T-helper 1 cell treated with Interleukin-12 subunit alpha and Interleukin-12 subunit beta and Interleukin-4 antibody, amounts not matched to agents 30 μg/mL and 1 μg/mL, for 36 hours (primary cell): ENCODE data around the gene RBKS.

Experiments used
- H3K27ac Mint-ChIP-seq: one replicate; pipeline ENCODE4 v1.8.0; 2021; ENCODE audit warnings: mild to moderate bottlenecking, mixed read lengths
- H3K27me3 Mint-ChIP-seq: one replicate; pipeline ENCODE4 v1.8.0; 2021; ENCODE audit warnings: low read depth, mixed read lengths
- H3K36me3 Mint-ChIP-seq: one replicate; pipeline ENCODE4 v1.8.0; 2021; ENCODE audit warnings: low read depth, mixed read lengths
- H3K4me1 Mint-ChIP-seq: one replicate; pipeline ENCODE4 v1.8.0; 2021; ENCODE audit warnings: low read depth, mixed read lengths
- H3K4me3 Mint-ChIP-seq: one replicate; pipeline ENCODE4 v1.8.0; 2021; ENCODE audit warnings: mild to moderate bottlenecking, moderate library complexity, mixed read lengths
- H3K9me3 Mint-ChIP-seq: one replicate; pipeline ENCODE4 v1.8.0; 2021; ENCODE audit warnings: mixed read lengths

The RBKS gene

DNA sequence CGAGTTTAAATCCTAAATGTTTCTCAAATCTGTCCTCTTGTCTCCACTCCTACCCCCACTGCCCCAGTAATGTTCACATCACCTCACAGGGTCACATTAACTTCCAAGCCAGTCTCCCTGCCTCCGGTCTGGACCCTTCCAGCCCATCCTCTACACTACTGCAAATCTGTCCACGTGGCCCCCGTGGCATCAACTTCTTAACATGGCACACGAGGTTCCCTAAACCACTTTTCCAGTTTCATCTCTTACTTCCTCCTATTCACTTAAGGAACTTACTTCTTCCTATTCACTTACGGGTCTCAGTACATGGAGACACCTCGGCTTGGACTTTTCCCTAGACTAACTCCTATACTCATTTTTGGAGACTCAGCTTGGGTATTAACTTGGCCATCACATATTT, 91.7 kb downstream of the RBKS start:
- H3K4me3 Mint-ChIP-seq, result no peak overlapping the region
- no peaks in the 10 kb centered on the region for H3K36me3 Mint-ChIP-seq
- no peaks in the 10 kb centered on the region for H3K27me3 Mint-ChIP-seq
- no peaks in the 10 kb centered on the region for H3K4me1 Mint-ChIP-seq
- H3K9me3 Mint-ChIP-seq, result no peaks in the 10 kb centered on the region
- no peak overlapping the region for H3K27ac Mint-ChIP-seq

DNA sequence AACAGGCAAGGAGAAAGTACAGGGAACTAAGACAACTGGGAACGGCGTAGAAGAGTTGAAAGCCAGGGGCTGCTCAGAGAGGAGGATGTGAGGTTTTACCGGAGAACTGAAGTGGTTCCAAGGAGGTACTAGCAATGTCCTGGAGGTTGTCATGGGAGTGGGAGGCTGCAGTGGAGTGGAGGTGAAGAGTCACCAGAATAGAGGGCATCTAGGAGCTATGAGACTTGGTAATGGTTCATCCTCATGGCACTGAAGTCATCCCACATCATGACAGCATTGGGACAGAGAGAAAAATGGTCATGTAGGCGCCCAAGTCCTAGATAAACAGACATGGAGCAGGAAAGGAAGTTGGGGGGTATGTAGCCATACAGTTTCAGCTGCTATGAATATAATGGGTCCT, 92.3 kb downstream of the RBKS start:
- no peak overlapping the region for H3K4me3 Mint-ChIP-seq
- H3K27ac Mint-ChIP-seq, result no peak overlapping the region
- H3K27me3 Mint-ChIP-seq, result no peaks in the 10 kb centered on the region
- H3K4me1 Mint-ChIP-seq, result no peaks in the 10 kb centered on the region
- H3K9me3 Mint-ChIP-seq, result no peaks in the 10 kb centered on the region
- no peaks in the 10 kb centered on the region for H3K36me3 Mint-ChIP-seq

DNA sequence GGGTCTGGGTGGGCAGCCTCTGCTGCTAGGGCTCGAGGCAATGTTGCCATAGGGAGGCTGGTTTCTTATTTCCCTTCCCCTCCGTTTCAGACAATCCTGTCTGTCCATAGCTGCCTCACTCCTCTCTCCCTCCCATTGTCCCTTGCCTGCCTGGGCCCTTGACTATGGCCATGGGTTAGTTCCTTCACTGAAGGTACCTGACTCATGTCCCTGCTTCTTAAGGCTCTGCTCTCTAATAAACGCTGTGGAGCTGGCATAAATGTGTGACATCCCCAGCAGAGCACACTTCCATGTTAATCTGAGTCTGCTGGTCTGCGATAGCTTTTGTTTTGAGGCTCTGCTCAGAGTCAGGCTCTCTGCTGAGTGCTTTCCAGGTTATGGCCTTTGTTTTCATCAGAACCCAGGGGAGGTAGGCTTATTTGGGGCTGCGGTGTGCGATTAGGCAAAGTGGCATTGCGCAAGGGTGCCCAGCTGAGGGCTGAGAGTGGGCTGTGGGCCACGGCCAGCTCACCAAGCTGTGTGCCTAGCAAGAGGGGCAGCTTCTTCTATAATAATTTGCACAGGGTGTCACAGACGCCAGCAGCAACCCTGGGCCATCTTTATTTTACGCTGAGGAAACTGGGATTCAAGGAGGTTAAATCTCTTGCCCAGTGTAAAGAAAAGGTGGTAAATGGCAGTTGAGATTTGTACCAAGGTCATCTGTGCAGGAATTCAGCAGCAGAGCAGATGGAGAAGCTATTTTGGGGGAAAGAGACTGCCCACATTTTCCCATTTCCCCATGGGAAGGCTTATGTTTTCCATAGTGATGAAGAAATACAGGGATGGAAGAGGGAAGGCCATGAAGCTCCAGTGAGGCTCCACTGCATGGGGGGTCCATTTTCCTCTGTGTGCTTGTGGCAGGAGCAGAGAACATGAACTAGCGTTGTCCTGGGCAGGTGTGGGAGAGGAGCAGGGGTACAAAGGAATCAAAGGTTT, 93.1 kb downstream of the RBKS start:
- no peak overlapping the region for H3K27ac Mint-ChIP-seq
- no peaks in the 10 kb centered on the region for H3K36me3 Mint-ChIP-seq
- no peak overlapping the region for H3K4me3 Mint-ChIP-seq
- no peaks in the 10 kb centered on the region for H3K4me1 Mint-ChIP-seq
- H3K9me3 Mint-ChIP-seq, result no peaks in the 10 kb centered on the region
- no peaks in the 10 kb centered on the region for H3K27me3 Mint-ChIP-seq

DNA sequence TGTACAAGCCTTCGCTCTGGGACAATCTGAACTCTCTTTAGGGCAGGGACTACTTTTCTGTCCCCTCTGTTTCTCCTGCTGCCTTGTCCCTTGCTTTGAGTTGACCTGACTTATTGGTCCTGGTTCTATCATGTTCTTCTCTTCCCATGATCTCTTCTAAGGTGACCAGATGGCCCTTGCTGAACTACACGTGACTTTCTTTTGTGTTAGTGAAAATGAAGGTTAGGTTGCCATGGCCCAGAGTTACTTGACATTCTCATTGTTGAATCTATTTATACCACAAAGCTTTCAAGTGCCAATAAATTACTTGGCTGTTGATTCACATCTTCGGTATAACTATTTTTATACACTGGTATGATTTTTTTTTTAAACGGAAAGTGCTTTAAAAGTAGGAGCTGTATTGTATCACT, 94.3 kb downstream of the RBKS start:
- Mint-ChIP-seq H3K9me3 (no peaks in the 10 kb centered on the region), H3K27ac (no peak overlapping the region), H3K4me1 (no peaks in the 10 kb centered on the region), H3K27me3 (no peaks in the 10 kb centered on the region), H3K4me3 (no peak overlapping the region), H3K36me3 (no peaks in the 10 kb centered on the region)

DNA sequence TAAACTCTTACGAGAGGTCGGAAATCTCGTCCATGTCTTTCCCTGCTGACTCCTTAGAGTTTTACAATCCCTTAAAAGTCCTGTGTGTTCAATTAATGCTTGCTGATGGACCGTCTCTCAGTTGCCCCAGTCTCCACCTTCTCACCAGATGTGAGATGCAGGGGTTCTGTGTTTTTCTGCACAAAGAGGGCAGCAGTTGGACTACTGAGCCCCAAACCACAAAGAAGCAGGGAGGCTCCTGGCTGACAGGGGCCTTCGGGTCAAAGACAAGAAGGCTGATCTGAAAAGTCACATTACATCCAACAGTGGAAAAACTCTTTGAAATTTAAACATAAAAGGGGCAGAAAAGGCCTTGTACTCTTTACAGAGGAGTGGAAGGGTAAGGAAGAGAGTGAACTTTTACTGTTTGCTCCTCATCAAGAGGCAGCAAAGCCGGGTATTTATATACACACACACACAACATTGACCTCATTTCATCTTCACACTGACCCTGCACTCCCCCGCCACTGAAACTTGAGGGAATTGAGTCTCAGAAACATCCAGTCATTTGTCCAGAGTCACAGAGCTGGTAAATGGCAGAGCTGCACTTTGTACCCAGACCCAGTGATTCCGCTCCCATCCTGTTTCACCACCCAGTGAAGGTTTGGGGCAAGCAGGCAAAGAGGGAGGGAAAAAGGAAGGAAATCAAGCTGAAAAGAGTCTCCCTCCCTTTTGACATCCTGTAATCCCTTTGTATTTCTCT, 94.9 kb downstream of the RBKS start:
- peaks cover 1% of the 10 kb centered on the region for H3K36me3 Mint-ChIP-seq
- no peaks in the 10 kb centered on the region for H3K27me3 Mint-ChIP-seq
- no peaks in the 10 kb centered on the region for H3K4me1 Mint-ChIP-seq
- H3K4me3 Mint-ChIP-seq, result no peak overlapping the region
- no peaks in the 10 kb centered on the region for H3K9me3 Mint-ChIP-seq
- H3K27ac Mint-ChIP-seq, result no peak overlapping the region

DNA sequence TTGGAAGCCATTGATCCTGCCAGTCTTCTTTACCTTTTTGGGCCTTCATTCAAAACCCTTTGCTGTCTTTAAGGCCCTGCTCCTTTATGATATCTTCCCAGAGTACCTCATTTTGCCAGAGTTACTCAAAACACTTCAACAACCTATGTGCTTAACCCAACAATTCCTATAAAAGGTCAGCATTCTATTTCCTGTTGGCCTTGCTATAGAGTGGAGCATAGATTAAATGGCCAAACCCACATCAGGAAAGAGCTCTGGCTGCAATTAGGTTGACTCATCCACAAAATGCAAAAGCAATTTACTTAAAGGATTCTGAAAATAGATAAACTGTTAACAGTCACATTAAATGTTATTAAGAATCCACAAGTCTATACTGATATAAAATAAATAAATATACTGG, 97.4 kb downstream of the RBKS start:
- Mint-ChIP-seq H3K36me3 (peaks cover 1% of the 10 kb centered on the region), H3K27me3 (no peaks in the 10 kb centered on the region), H3K27ac (no peak overlapping the region), H3K4me1 (no peaks in the 10 kb centered on the region), H3K4me3 (no peak overlapping the region), H3K9me3 (no peaks in the 10 kb centered on the region)

DNA sequence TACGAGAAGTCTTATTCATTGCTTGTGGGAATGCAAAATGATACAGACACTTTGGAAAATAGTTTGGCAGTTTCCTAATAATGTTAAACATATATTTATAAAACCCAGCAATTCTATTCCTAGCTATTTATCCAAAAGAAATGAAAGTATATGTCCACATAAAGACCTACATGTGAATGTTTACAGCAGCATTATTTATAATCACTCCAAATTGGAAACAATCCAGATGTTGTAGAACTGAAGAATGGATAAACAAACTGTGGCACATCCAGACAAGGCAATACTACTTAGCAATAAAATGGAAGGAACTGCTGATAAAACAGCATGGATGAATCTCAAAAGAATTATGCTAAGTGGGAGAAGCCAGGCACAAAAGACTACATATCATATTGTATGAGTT, 99.4 kb downstream of the RBKS start:
- no peaks in the 10 kb centered on the region for H3K4me1 Mint-ChIP-seq

DNA sequence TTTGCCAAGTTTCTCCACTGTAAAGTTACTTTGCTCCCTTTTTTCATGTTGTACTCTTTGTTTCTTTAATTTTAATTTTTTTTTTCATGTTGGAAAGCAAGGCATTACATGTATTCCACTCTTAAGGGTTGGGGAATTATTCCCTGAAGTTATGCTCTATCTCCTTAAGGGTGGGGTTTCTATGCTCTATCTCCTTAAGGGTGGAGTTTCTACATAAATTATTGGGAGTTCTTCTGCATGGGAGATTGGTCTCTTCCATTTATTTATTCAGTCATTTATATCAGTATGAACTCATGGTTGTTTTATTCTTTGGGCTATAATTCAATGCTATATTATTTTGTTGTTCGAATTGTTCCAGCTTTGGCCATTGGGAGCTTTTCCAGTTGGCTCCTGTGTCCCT, 107.5 kb downstream of the RBKS start:
- H3K4me3 Mint-ChIP-seq, result no peak overlapping the region
- H3K27ac Mint-ChIP-seq, result no peak overlapping the region
- H3K36me3 Mint-ChIP-seq, result peaks cover 13% of the 10 kb centered on the region
- peaks cover 4% of the 10 kb centered on the region for H3K4me1 Mint-ChIP-seq
- no peaks in the 10 kb centered on the region for H3K9me3 Mint-ChIP-seq
- no peaks in the 10 kb centered on the region for H3K27me3 Mint-ChIP-seq

More for the DNA sequence above, 99.4 kb downstream of the RBKS start:
- no peak overlapping the region for H3K27ac Mint-ChIP-seq
- H3K9me3 Mint-ChIP-seq, result no peaks in the 10 kb centered on the region
- no peak overlapping the region for H3K4me3 Mint-ChIP-seq
- no peaks in the 10 kb centered on the region for H3K27me3 Mint-ChIP-seq
- peaks cover 1% of the 10 kb centered on the region for H3K36me3 Mint-ChIP-seq

DNA sequence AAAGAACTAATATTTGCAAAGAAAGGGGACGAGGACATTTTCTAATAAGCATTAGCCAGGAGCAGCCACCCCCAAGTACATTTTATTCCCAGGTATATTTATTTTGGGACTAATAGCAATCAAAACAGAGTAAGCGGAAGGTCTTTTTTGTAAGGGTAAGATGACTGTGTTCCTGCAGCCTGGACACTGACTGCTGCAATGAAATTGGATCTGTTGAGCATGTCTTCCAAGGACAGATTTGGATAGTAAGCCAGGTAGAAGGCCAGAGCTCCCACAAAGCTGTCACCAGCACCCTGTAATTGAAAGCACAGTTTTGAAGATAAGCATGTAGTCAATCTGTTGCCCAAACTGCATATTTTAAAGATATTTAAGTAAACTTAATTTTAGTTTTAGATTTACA, 108.7 kb downstream of the RBKS start:
- Mint-ChIP-seq H3K4me1 (peaks cover 4% of the 10 kb centered on the region), H3K27me3 (no peaks in the 10 kb centered on the region), H3K36me3 (peaks cover 16% of the 10 kb centered on the region), H3K9me3 (no peaks in the 10 kb centered on the region), H3K27ac (no peak overlapping the region), H3K4me3 (no peak overlapping the region)

DNA sequence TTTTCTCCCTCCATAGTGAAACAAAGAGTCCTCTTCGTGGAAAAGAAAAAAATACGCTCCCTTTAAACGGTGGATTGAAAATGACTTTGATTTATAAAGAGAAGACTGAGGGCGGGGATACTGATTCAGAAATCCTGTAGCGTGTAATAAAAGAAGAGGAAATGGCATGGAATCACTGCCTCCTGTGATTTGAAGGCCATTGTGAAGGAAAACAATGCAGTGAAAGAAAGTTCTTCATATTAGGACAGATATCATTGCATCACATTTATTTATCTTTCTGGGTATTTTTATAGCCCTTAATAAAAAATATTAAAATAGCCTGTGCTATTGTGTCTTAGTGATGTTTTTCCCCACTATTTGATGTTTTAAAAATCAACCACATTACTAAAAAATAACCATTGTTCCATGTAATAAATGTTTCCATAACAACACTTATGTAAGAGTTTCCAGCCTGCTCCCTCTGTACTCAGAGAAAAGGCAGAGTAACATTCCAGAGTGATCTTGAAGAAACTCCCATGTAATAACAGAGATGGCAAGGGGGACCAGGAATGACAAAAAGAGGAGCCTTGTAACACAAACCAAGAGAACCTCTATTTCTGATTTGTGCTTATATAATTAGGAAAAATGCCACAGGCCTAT, 110.7 kb downstream of the RBKS start:
- Mint-ChIP-seq H3K36me3 (peaks cover 28% of the 10 kb centered on the region), H3K4me3 (no peak overlapping the region), H3K4me1 (peaks cover 12% of the 10 kb centered on the region), H3K27ac (no peak overlapping the region), H3K9me3 (no peaks in the 10 kb centered on the region), H3K27me3 (no peaks in the 10 kb centered on the region)

DNA sequence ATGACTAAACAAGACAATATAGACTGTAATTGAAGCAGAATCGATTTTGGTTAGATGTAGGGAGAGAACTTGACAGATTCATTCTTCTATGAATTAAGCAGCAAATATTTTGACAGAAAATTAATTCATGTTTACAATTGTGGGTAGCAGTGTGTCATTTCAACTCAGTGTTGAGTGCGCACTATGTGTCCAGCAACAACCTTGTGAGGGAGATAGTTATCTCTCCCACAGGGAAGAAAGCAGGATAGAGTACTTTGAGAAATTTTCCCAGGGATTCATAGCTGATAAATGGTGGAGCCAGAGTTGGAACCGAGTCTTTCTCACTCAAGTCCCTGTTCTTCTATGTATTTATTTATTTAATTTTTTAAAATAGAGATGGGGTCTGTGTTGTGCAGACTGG, 113.5 kb downstream of the RBKS start:
- peaks cover 32% of the 10 kb centered on the region for H3K4me1 Mint-ChIP-seq
- no peak overlapping the region for H3K27ac Mint-ChIP-seq
- peaks cover 37% of the 10 kb centered on the region for H3K36me3 Mint-ChIP-seq

DNA sequence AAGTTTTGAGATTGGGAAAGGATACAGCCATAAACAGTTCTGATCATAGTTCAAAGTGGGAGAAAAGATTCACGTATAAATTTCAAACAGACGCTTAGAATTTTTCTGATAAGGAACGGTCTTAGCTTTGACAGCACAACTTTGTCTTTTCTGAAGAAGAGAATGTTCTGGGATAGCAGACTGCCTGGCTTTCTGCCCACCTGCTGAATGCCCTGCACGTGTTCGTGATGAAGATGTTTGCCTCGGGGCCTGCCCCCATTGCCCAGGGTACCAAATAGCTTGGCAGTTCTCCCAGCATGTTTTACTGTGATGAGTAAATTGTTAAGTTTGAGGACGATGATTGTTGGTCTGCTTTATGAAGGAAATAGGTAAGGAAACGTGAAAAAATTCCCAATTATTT, 114.1 kb downstream of the RBKS start:
- Mint-ChIP-seq H3K27ac (no peak overlapping the region), H3K27me3 (no peaks in the 10 kb centered on the region), H3K4me1 (peaks cover 38% of the 10 kb centered on the region), H3K36me3 (peaks cover 37% of the 10 kb centered on the region), H3K9me3 (no peaks in the 10 kb centered on the region), H3K4me3 (no peak overlapping the region)

More for the DNA sequence above, 113.5 kb downstream of the RBKS start:
- Mint-ChIP-seq H3K27me3 (no peaks in the 10 kb centered on the region), H3K4me3 (no peak overlapping the region), H3K9me3 (no peaks in the 10 kb centered on the region)

DNA sequence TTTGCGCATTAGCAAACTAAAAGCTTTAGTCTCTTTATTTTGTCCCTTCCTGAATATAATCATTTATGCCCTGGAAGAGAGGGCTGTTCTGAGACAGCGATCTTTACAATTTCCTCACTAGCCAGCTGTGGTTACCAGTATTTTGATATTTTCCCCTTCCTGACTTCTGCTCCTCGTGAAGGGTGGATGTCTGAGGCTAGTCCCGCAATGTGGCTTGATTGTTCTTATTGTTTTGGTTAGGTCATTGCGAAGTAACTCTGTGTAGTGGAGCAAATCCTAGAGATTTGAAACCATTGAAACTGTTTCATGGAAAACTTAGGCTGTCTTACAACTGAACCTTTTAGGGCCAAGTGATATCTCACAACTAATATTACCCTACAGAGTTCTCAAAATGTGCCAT, 116.2 kb downstream of the RBKS start:
- Mint-ChIP-seq H3K27me3 (peaks cover 3% of the 10 kb centered on the region), H3K4me1 (peaks cover 39% of the 10 kb centered on the region), H3K36me3 (peaks cover 31% of the 10 kb centered on the region), H3K4me3 (peak overlapping the region; percentile 45), H3K27ac (no peak overlapping the region), H3K9me3 (no peaks in the 10 kb centered on the region)

DNA sequence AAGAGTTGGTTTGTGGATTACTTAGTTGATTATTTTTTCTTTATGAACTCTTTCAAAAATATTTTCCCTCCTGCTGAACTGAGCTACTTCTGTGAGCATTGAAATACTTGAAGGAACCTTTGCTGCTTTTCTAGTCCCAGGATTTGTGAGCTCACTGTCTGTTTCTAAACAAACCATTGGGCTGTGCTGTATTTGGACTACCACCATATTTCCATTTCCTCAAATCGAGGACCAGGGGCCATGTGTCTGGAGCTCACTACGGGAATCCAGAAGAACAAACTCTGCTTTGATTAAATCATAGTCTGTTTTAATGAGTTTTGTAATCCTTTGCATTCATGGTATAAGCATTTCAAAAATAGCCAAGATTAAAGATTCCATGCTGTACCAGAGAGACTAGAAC, 117.4 kb downstream of the RBKS start:
- Mint-ChIP-seq H3K27ac (peak overlapping the region; percentile 59), H3K27me3 (peaks cover 6% of the 10 kb centered on the region), H3K9me3 (no peaks in the 10 kb centered on the region), H3K4me3 (peak overlapping the region; percentile 75), H3K36me3 (peaks cover 27% of the 10 kb centered on the region), H3K4me1 (peaks cover 36% of the 10 kb centered on the region)
